GM19467 (cell line): ENCODE data around the gene IRF8.
A peak's percentile ranks its signal among the peaks of the same experiment; 100 is the strongest.
"Not testable (repeated sequence)": the region's sequence is repeated elsewhere in the genome, so short reads cannot be mapped to it uniquely, and the experiment has no call there.

ENCODE experiments used
- ATAC-seq: cut with Tn5 transposase; IDR thresholded peaks from one replicate; pipeline ENCODE4 v1.9.1; 2021; ENCODE audit warnings: mild to moderate bottlenecking, moderate library complexity; ENCODE audit not compliant: unreplicated experiment

Gene IRF8

GRCh38 chr16:85931596-85932402 is 32.8 kb downstream of the IRF8 start:
- ATAC-seq = no peak

DNA sequence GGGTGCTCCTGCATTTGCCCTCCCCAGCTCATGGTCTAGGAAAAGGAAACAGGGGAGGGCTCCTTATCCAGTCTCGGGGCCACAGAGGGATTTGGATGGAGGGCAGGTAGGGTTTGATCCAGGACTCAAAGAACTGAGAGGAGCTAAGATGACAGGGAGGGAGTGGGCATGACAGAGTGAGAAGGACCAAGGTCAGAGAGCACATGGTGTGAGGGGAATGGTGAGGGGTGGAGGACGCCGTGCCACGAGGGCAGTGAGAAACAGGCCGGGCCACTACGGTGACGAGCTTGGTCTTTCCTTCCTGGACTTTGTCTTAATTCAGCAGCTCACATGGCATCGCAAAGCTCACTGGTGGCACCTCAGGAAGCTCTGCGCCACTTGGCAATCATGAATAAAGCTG is 35.2 kb downstream of the IRF8 start:
- ATAC-seq = no peak

GRCh38 chr16:85935391-85935973 is 36.5 kb downstream of the IRF8 start:
- peak; percentile 14 for ATAC-seq

DNA sequence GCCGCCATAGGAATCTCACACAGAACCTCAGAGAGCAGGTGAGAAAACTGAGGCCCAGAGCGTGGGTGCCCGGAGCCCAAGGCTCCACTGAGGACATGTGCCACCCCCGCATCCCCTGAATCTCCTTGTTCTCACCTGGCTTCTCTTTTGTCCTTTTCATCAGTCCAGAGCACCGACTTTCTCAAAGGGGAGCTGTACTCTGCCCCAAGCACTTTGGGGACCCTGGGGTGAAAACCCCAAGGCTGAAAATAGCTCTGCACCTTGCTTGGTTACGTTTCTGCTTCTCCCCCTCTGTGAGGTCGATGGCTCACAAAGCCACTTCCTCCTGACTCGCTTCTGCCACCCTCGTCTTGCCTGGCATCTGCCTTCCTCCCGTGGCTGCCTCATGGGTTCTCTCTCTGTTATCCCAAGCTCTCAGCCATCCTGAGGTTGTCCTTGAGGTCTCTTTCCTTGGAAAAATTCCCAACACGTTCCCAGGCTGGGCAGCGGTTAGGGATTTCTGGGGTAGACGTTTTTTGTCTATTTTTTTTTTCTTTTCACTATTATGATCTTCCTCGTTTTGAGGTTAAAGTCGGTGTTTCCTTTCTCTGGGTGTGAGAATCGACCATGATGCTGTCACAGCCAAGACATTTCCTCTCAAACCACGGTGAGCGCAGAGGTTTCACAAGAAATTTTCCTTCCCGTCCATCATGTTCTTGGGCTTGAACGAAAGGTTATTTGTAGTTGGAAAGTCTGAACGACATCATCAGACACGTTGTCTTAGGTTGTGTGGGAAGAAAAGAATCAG is 37.2 kb downstream of the IRF8 start:
- ATAC-seq = peak; percentile 70

- ATAC-seq = no peak
Measured at GRCh38 chr16:85936816-85937215, 37.9 kb downstream of the IRF8 start.

DNA sequence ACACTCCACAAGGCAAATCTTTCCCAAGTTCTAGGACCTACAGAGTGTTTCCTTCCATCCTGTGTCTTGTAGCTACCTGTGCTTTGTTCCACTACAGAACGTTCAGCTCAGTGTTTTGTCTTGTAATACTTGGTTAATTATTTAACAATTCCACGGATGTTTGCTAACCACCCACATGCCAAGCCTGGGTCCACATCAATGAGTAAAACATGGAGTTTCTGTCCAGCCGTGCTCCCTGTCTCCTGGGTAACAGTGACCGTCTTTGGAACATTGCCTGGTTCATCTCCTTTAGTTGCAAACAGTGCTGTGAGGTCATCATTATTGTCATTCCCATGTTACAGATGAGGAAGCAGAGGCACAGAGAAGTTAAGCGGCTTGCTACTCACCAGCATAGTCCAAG is 41.3 kb downstream of the IRF8 start:
- no peak for ATAC-seq

- ATAC-seq = no peak
Measured at GRCh38 chr16:85941863-85942644, 43.1 kb downstream of the IRF8 start.

- not testable (repeated sequence) for ATAC-seq
Measured at GRCh38 chr16:85942659-85943058, 43.7 kb downstream of the IRF8 start.

DNA sequence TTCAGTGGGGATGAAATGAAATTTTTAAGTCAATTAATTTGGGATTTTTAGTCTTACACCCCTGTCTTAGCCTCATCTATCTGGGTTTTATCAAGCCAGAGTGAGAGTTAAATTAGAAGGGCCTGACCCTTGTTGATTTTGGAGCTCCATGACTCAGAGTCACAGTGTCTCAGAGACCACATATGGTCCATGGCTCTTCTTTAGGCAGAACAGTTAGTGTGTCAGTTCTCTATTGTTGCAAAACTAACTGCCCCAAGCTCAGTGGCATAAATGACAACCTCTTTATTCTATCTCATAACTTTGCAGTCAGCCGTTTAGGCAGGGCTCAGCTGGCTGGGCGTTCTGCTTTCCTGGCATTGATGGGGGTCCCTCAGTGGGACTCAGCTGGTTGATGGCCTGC is 44.7 kb downstream of the IRF8 start:
- no peak for ATAC-seq

DNA sequence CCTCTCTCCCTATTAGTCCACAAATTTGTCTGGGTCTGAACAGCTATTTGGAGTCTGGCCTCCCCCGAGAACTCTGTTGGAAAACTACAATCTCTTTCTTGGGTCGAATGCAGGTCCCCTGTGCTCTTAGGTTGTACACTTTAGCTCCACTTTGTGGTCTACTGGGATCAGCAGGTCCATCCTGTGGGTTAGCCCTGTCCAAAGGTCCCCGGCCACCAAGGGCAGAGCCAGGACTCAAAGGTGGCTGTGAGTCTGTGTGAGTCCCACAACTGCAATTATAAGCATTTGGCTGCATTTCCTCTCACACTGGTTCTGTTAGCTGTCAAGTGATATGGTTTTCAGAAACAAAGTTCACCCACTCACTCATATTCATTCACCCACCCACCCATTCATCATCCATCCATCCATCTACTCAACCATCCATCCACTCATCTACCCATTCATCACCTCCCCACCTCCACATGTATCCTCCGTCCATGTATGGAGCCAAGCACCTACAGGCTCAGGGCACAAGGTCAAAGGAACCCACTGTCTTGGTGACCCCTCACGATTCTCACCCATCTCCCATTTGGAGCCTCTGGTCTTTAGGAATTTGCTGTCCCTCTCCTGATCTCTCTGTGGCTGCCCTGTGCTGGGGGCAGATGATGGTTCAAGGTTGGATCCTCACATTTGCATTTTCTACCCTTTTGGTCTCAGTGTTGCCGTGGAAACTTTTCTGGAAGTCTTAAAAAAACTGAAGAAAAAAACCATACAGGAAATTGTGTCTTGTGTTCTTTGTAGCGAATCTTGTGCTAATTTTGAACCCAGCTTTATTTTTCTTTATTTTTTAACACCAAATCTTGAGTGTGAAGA is 45.8 kb downstream of the IRF8 start:
- no peak for ATAC-seq

DNA sequence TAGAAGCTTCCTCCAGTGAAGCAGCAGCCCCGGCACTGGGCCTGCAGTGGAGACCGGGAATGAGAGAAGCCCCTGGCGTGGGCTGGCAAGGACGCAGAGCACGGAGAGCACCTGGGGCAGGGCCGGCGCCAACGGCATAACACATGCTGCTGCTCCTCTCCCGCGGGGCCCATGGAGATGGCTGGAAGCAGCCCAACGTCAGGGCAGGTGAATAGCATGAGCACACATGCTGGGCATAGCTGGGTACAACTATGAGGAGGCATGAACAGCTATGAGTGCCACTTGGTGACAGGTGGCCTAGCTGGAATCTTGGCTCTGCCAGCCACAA is 46.4 kb downstream of the IRF8 start:
- ATAC-seq = no peak

GRCh38 chr16:85946541-85947124 is 47.7 kb downstream of the IRF8 start:
- no peak for ATAC-seq

DNA sequence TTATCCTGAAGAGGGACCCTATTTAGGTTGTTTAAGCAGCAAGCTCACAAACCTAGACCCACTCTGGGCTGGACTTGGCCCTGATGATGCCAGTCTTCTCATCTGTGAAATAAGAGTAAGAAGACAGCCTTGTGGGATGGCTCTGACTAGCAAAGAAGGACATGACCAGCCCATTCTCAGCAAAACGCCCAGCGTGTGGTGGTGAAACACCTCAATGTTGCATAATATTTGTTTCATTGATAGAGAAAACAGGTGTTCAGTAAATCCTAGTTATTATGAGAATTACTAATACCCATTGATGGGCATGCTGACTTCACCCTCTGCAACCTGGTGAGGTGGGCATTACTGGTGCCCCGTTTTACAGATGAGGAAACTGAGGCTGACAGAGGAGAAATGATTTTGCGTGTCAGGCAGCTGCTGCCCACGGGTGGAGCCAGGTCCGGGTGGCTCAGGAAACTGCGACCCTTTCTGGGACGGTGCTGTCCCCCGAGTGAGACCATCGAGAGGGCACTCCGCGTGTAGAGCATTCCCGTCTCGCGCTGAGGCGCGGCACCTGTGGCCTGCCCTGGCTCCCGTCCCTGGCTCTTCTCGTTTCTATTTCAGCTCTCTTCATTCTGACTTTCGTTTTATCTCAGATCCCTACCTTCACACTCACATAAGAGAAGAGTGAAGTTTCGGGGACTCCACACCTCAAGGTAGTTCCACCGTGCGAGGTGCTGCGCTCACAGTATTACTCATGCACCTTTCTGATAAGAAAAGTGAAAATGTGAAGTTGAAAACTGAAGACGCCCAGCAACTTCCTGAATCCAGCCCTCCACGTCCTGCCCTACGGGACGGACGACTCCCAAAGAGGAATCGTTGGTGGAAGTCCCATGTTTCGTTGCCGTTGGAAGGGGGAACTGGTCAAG is 48.5 kb downstream of the IRF8 start:
- ATAC-seq = peak; percentile 70

- ATAC-seq = peak; percentile 24
Measured at GRCh38 chr16:85948138-85948509, 49.2 kb downstream of the IRF8 start.

DNA sequence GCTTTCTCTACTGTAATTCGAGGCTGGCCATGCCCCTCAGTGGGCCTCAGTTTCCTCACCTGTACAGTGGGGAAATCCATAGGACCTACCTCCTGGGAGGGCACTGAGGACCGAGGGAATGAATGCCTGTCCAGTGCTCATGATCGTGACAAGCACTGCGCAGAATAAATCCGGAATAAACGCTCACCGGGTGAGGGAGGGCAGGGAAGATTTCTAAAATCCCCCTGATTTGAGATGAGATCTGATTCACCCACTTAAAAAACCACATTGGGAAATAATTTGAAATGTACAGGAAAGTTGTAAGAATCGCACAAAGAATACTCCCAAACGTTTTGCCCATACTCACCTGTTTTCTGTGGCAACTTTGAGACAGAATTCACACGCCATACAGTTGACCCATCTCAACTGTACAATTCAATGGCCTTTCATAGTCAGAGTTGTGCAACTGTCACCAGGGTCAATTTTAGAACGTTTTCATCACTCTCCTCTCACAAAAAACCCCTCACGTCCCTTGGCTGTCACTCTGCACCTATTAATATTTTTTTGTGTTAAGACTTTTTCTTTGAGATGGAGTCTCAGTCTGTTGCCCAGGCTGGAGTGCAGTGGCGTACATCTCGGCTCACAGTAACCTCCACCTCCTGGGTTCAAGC is 49.8 kb downstream of the IRF8 start:
- no peak for ATAC-seq

DNA sequence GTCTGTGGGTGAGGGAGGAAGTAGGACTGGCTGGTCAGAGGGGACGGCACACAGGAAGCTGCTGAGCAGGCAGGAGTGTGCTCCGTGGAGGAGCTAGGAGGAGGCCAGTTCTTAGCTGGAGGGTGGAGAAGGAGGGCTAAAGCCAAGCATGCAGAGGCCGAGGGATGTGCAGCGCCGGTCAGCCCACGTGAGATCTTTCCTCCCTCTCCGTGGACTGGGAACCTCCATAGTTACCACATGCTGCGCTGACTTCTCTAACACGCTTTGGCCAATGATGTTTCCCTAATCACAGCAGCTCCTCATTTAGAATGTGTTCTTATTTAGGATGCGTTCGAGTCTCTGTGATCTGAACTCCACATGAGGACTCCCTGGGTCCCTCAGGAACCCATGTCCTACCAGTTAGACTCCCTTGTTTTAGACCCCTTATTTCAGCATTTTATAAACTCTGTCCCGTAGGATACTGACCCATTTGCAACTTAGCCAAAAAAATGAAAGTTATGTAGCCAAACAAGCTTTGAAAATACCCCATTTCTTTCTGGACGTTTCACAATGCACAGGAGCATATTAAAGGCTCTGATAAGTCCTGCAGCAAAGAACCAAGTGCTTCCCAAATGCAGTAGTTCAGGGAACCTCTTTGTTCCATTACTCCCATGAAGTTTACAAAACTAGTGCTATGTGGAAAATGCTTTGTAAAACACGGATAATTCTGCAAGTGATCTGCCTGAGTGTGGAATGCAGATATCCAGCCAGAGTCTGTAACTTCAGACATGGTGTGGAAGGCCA is 51.4 kb downstream of the IRF8 start:
- ATAC-seq = no peak

DNA sequence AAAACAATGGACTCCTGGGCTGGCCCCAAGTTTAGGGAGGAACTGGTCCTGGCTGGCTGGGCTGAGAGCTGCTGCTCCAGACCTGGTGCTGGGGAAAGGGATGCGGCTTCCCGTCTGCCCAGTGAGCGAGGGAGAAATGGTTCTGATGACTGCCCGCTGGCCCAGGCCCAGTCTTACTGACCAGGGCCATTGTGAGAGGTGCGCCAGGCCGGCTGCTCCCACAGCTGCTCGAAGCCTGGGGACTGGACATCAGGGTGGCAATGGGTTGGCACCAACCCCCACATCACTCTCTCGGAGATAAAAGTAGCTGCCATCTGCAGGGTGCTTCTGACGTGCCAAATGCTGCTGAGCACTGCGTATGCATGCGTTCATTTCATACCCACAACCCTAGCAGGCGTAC is 53.2 kb downstream of the IRF8 start:
- no peak for ATAC-seq

GRCh38 chr16:85952811-85953210 is 53.8 kb downstream of the IRF8 start:
- no peak for ATAC-seq
